OCI-LY1 (cell line): ENCODE data around the gene GAS2L2.

ENCODE experiments used
- H2AFZ ChIP-seq: fragments of 200-600 bp; sonication (generic), shearing (Covaris generic); 2 replicates; pipeline ENCODE4 v1.6.0; 2014; ENCODE audit warnings: antibody characterized with exemption, mild to moderate bottlenecking, low read length
- H3F3A ChIP-seq: fragments of 200-600 bp; sonication (generic), shearing (Covaris generic); 2 replicates; pipeline ENCODE4 v1.6.0; 2014; ENCODE audit warnings: mild to moderate bottlenecking, antibody characterized with exemption, low read length, moderate library complexity; ENCODE audit not compliant: insufficient read depth
- H3K27ac ChIP-seq: fragments of 200-600 bp; sonication (generic); 2 replicates; pipeline ENCODE4 v1.5.1; 2014; ENCODE audit warnings: low read length, mixed run types, mild to moderate bottlenecking, low read depth; ENCODE audit not compliant: poor library complexity, severe bottlenecking
- H3K27me3 ChIP-seq: fragments of 200-600 bp; sonication (generic); 2 replicates; pipeline ENCODE4 v1.6.0; 2014; ENCODE audit warnings: antibody characterized with exemption, mild to moderate bottlenecking, low read length, moderate library complexity; ENCODE audit not compliant: insufficient read depth
- H3K36me3 ChIP-seq: fragments of 200-600 bp; sonication (generic); 2 replicates; pipeline ENCODE4 v1.6.1; 2014; ENCODE audit warnings: mild to moderate bottlenecking, antibody characterized with exemption, low read length, moderate library complexity, mixed read lengths; ENCODE audit not compliant: insufficient read depth
- H3K4me1 ChIP-seq: fragments of 200-600 bp; sonication (generic); 2 replicates; pipeline ENCODE4 v1.5.1; 2014; ENCODE audit warnings: mild to moderate bottlenecking, low read length, moderate library complexity; ENCODE audit not compliant: insufficient read depth, severe bottlenecking
- H3K4me2 ChIP-seq: fragments of 200-600 bp; sonication (generic), shearing (Covaris generic); 2 replicates; pipeline ENCODE4 v1.6.1; 2014; ENCODE audit warnings: low read length
- H3K4me3 ChIP-seq: fragments of 200-600 bp; sonication (generic); 2 replicates; pipeline ENCODE4 v1.5.1; 2014; ENCODE audit warnings: low read length, low read depth, mild to moderate bottlenecking, mixed read lengths; ENCODE audit not compliant: poor library complexity, severe bottlenecking
- H3K79me2 ChIP-seq: fragments of 200-600 bp; shearing (Covaris generic); 2 replicates; pipeline ENCODE4 v1.6.1; 2016; ENCODE audit warnings: mixed run types, low read length, mixed read lengths; ENCODE audit not compliant: insufficient read depth
- H3K9ac ChIP-seq: fragments of 200-600 bp; sonication (generic), shearing (Covaris generic); 2 replicates; pipeline ENCODE4 v1.6.1; 2014; ENCODE audit warnings: mild to moderate bottlenecking, low read length, mixed read lengths
- H3K9me2 ChIP-seq: fragments of 200-600 bp; sonication (generic), shearing (Covaris generic); 2 replicates; pipeline ENCODE4 v1.6.1; 2014; ENCODE audit warnings: low read depth, mild to moderate bottlenecking, low read length, mixed read lengths
- H3K9me3 ChIP-seq: fragments of 200-600 bp; shearing (Covaris generic); 2 replicates; pipeline ENCODE4 v1.6.1; 2014; ENCODE audit warnings: low read length, mixed read lengths
- H4K20me1 ChIP-seq: fragments of 200-600 bp; sonication (generic), shearing (Covaris generic); 2 replicates; pipeline ENCODE4 v1.6.0; 2016; ENCODE audit warnings: mild to moderate bottlenecking, low read length; ENCODE audit not compliant: insufficient read depth
- EZH2 ChIP-seq: fragments of 200-600 bp; sonication (generic), shearing (Covaris generic); IDR thresholded peaks from 2 replicates; pipeline ENCODE4 v1.8.0; 2017; ENCODE audit warnings: borderline replicate concordance, mixed run types, mild to moderate bottlenecking, antibody characterized with exemption, low read length, moderate library complexity, mixed read lengths
- TF ChIP-seq, protein P1 (sequence below): fragments of 200-600 bp; sonication (generic), shearing (Covaris generic); IDR thresholded peaks from 2 replicates; pipeline ENCODE4 v1.5.1; 2017; ENCODE audit warnings: mild to moderate bottlenecking, antibody characterized with exemption, low read length, moderate library complexity, mixed read lengths

GAS2L2 gene

DNA sequence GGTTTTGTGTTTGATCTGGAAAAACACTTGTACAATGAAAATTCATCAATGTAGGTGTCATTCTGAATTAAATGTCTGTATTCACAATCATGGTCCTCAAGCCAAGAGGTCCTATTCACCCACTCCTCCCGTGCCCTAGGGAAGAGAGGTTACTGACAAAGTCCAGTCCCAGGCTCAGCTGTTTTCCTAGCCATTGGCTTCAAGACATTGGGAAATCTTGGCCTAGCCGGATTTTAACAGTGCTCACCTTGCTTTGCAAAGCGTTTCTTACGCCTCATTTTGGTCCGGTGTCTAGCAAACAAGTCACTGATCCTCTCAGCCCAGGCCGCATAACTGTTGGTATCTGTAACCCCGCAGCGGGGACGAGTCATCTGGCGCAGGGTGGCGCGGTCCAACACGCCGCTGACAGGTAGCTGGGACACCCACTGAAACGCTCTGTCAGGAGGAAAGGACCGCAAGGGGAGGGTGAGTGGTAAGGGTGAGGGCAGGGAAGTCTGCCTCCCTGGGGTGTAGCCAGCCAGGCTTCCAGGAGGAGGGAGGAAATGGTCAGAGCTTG lies 25.7 kb upstream of the GAS2L2 start:
- Histone ChIP-seq H3K9me3 (no peaks in the 10 kb centered on the region), H3K9ac (no peak overlapping the region), H3K27me3 (peaks cover 4% of the 10 kb centered on the region; the same call in 1 of the 2 replicates), H3K4me3 (no peak overlapping the region), H4K20me1 (no peaks in the 10 kb centered on the region), H3K4me2 (no peak overlapping the region), H3F3A (no peaks in the 10 kb centered on the region), H3K4me1 (no peaks in the 10 kb centered on the region), H2AFZ (no peak overlapping the region), H3K9me2 (no peaks in the 10 kb centered on the region), H3K36me3 (no peaks in the 10 kb centered on the region), H3K27ac (no peak overlapping the region), H3K79me2 (no peaks in the 10 kb centered on the region)
- TF ChIP-seq, protein P1, sequence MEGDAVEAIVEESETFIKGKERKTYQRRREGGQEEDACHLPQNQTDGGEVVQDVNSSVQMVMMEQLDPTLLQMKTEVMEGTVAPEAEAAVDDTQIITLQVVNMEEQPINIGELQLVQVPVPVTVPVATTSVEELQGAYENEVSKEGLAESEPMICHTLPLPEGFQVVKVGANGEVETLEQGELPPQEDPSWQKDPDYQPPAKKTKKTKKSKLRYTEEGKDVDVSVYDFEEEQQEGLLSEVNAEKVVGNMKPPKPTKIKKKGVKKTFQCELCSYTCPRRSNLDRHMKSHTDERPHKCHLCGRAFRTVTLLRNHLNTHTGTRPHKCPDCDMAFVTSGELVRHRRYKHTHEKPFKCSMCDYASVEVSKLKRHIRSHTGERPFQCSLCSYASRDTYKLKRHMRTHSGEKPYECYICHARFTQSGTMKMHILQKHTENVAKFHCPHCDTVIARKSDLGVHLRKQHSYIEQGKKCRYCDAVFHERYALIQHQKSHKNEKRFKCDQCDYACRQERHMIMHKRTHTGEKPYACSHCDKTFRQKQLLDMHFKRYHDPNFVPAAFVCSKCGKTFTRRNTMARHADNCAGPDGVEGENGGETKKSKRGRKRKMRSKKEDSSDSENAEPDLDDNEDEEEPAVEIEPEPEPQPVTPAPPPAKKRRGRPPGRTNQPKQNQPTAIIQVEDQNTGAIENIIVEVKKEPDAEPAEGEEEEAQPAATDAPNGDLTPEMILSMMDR: no peak
- no peak for TF ChIP-seq EZH2

DNA sequence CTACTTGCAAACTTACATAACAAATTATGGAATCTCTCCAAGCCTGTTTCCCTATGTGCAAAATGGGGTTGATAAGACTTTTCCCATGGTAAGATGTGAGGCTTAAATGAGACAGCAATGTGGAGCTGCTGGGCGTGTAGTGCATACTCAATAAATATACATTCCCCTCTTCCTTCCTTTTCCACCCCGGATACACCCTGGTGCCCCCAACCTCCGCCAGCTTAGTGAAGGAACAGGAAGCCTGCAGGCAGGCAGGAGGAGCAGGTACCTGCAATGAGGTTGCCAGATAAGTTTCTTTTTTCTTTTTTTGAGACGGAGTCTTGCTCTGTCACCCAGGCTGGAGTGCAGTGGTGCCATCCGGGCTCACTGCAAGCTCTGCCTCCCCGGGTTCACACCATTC lies 22.5 kb upstream of the GAS2L2 start:
- no peak overlapping the region for H2AFZ ChIP-seq
- no peak overlapping the region for H3K27ac ChIP-seq
- no peaks in the 10 kb centered on the region for H3F3A ChIP-seq
- TF ChIP-seq EZH2: no peak
- TF ChIP-seq, protein P1: no peak
- H3K4me2 ChIP-seq: no peak overlapping the region
- no peaks in the 10 kb centered on the region for H3K9me2 ChIP-seq
- H3K36me3 ChIP-seq: no peaks in the 10 kb centered on the region
- H3K27me3 ChIP-seq: 0 out of 2 replicates have a peak, but pooled peaks cover 5% of the 10 kb centered on the region
- no peaks in the 10 kb centered on the region for H3K4me1 ChIP-seq
- H3K9me3 ChIP-seq: no peaks in the 10 kb centered on the region
- no peak overlapping the region for H3K9ac ChIP-seq
- H3K4me3 ChIP-seq: no peak overlapping the region
- H4K20me1 ChIP-seq: no peaks in the 10 kb centered on the region
- no peaks in the 10 kb centered on the region for H3K79me2 ChIP-seq

DNA sequence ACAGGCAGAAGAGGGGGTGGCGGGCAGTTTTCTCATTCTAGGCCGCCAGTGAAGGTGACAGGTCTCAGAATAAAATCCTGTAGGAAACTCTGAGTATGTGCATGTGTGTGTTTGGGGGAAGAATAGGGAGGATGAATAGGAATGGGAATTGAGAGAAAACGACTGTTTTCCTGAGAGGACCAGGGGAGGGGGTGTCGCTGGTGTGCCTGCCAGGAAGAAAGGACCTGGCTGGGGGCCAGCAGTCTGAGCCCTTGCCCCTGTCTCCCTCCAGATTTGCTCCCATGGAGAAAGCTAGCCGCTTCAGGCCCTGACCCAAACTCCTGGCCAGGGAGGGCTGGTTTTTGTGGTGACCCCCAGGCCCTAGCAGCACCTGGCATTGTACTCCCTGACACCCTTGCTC lies 22.0 kb upstream of the GAS2L2 start:
- no peak overlapping the region for H3K27ac ChIP-seq

More for the DNA sequence above, 22.0 kb upstream of the GAS2L2 start:
- no peaks in the 10 kb centered on the region for H4K20me1 ChIP-seq
- no peaks in the 10 kb centered on the region for H3K9me2 ChIP-seq
- no peak overlapping the region for H3K4me3 ChIP-seq
- no peak overlapping the region for H3K9ac ChIP-seq
- TF ChIP-seq, protein P1: no peak
- TF ChIP-seq EZH2: no peak
- no peaks in the 10 kb centered on the region for H3K9me3 ChIP-seq
- H3K4me1 ChIP-seq: no peaks in the 10 kb centered on the region
- no peaks in the 10 kb centered on the region for H3F3A ChIP-seq
- H3K27me3 ChIP-seq: 0 out of 2 replicates have a peak, but pooled peaks cover 5% of the 10 kb centered on the region
- no peaks in the 10 kb centered on the region for H3K36me3 ChIP-seq
- H2AFZ ChIP-seq: no peak overlapping the region
- H3K4me2 ChIP-seq: no peak overlapping the region
- no peaks in the 10 kb centered on the region for H3K79me2 ChIP-seq
